ENCODE measurements around the gene UBASH3B. TPM values are rescaled to one million over a fixed set of nuclear protein-coding genes. Genes with fewer than 3 reads are reported as not detected.

Gene UBASH3B
- total RNA-seq, 1 experiment from 2014 or later, result 8.0 TPM

DNA sequence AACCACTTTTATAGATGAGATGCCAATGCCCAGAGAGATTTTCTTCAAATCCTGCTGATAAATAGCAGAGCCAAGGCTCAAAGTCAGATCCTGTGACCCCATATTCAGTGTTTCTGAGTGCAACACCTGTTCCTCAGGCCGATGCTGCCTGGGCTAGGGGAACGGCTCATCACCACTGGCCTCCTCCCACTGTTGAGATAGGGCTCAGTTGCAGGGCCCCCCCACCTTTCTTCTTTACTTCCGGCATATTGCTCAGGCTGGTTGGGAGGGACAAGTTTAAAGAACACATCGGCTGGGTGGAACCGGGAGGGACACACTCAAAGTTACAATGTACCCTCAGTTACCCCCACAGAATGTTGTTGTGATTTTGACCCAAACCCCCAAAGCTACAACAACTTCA is 94.5 kb downstream of the UBASH3B start:
- Histone ChIP-seq H3K9ac (ENCODE audit: extremely low read depth, insufficient read length, low read length) (no peak overlapping the region), H3K79me2 (ENCODE audit: insufficient read depth, low read length) (no peaks in the 10 kb centered on the region), H2BK120ac (ENCODE audit: low read depth, low read length, poor library complexity, severe bottlenecking) (no peak overlapping the region), H2BK20ac (ENCODE audit: low read depth, low read length, poor library complexity, severe bottlenecking) (no peak overlapping the region), H3K23me2 (ENCODE audit: insufficient read length, low read depth, low read length, poor library complexity, severe bottlenecking) (no peaks in the 10 kb centered on the region), H3K79me1 (ENCODE audit: insufficient read depth, low read depth, low read length, poor library complexity, severe bottlenecking) (no peaks in the 10 kb centered on the region), H3K27ac (ENCODE audit: insufficient read length, low read depth, low read length) (no peak overlapping the region), H2AK5ac (ENCODE audit: insufficient read length, low read length) (no peak overlapping the region), H3K27me3 (ENCODE audit: insufficient read depth, low read length) (no peaks in the 10 kb centered on the region), H4K91ac (ENCODE audit: insufficient read length, low read depth, low read length) (no peak overlapping the region), H3K4me2 (ENCODE audit: insufficient read depth, insufficient read length, low read length) (no peak overlapping the region), H3K23ac (ENCODE audit: insufficient read length, low read depth, low read length) (no peak overlapping the region), H3K14ac (ENCODE audit: insufficient read depth, low read length) (no peak overlapping the region), H3K4me1 (ENCODE audit: insufficient read depth, low read length) (no peaks in the 10 kb centered on the region), H2AFZ (ENCODE audit: low read length) (no peak overlapping the region), H3T11ph (ENCODE audit: low read length) (no peak overlapping the region), H2BK5ac (ENCODE audit: insufficient read length, low read length) (no peak overlapping the region), H4K20me1 (ENCODE audit: control insufficient read depth, insufficient read depth, insufficient read length) (no peaks in the 10 kb centered on the region), H3K4ac (ENCODE audit: low read depth, low read length) (no peak overlapping the region), H2BK15ac (ENCODE audit: low read depth, low read length) (no peak overlapping the region), H4K8ac (replicated peaks; ENCODE audit: insufficient read length, low read depth, low read length) (no peak overlapping the region), H3K56ac (ENCODE audit: insufficient read length, low read depth, low read length) (no peak overlapping the region), H2BK12ac (ENCODE audit: insufficient read length, low read depth, low read length) (no peak overlapping the region), H3K18ac (ENCODE audit: insufficient read length, low read depth, low read length) (no peak overlapping the region), H4K5ac (ENCODE audit: insufficient read length, low read depth, low read length) (no peak overlapping the region), H3K9me3 (ENCODE audit: control insufficient read depth, low read depth, low read length) (no peaks in the 10 kb centered on the region)
- no CpG with 5 or more reads among the region's 5 CpGs for WGBS (ENCODE audit: extremely low coverage, insufficient read length, low lambda C conversion rate)
- Mint-ChIP-seq H3K27me3 (ENCODE audit: low read depth) (no peaks in the 10 kb centered on the region), H3K36me3 (ENCODE audit: insufficient read depth in 1 of 3, low read depth in 3 of 3) (no peaks in the 10 kb centered on the region), H3K4me1 (peaks cover 9 to 12% of the 10 kb centered on the region in 2 experiments), H3K4me3 (no peak overlapping the region), H3K9me3 (no peaks in the 10 kb centered on the region), H3K27ac (no peak overlapping the region)
- TF ChIP-seq CTCF (conservative IDR thresholded peaks at IDR 0.05), result no peak
- DNase-seq, result no peak
